GM13977 (cell line): ENCODE data around the gene TMEM214.

Experiments used
- DNase-seq: peaks from one replicate; pipeline ENCODE4 v3.0.0; 2012; ENCODE audit warnings: low spot score
- CTCF ChIP-seq: IDR thresholded peaks from 2 replicates; pipeline ENCODE4 v1.5.1; 2012; ENCODE audit warnings: mild to moderate bottlenecking, control low read depth; ENCODE audit not compliant: insufficient read depth; ENCODE audit errors: extremely low read depth, missing control alignments
- in situ Hi-C: fragments of 300-500 bp; cut with MboI; formaldehyde crosslinking; loops from one replicate; pipeline ENCODE4 v1.12.0; 2022; ENCODE audit warnings: low sequenced_read_pairs, low pct_unique_long_range_greater_than_20kb, mixed read lengths, inconsistent platforms; ENCODE audit not compliant: unreplicated experiment

Gene TMEM214

DNA sequence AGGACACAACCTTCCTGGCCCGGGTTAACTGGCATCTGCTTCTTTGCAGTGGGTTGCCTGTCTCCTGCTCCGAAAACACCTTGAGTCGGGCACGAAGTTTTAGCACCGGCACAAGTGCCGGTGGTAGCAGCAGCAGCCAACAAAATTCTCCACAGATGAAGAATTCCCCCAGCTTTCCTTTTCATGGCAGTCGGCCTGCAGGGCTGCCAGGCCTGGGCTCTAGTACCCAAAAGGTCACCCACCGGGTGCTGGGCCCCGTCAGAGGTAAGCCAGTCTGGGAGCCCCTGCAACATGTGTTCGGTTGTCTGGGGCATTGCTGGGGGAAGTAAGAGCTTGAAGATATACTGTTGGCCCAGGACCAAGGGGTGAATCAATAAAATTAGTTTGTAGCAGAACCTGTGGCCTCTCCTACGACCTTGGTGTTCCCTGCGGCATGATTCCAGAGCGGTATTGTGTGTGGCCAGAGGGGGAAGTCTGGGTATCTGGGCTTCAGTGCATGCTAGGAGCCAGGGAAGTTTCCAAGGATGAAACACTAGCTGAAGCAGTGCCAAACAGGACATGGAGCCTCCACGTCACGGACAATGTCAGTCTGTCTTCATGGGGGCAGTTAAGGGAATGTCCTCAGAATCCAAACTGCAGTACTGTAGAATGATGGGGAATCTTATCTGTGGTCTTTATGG lies 26.5 kb downstream of the TMEM214 start:
- DNase-seq, result no peak
- in situ Hi-C loops, result no loop called here
- no peak for TF ChIP-seq CTCF

DNA sequence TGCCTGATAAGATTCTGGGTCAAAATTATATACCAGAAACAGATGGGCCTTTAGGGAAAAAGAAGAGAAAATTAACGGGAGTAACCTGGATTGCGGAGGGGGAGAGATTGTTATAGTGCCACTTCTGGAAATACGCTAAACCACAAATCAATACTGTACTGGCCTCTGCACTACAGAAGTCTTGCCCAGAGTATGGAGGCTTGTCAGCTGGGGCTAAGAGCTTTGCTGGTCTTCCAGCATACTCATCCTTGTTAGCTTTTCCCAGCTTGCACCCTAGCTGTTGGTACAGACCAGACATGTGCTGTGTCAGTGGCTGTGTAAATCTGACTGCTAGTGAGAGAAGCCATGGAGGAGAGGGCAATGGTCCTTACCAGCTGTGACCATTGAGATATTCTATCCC lies 27.6 kb downstream of the TMEM214 start:
- in situ Hi-C loops, result no loop called here
- no peak for TF ChIP-seq CTCF

GRCh38 chr2:27065128-27065527 lies 32.4 kb downstream of the TMEM214 start:
- in situ Hi-C loops, result no loop called here
- no peak for TF ChIP-seq CTCF
- no peak for DNase-seq

More for the DNA sequence above, 27.6 kb downstream of the TMEM214 start:
- DNase-seq, result no peak

- TF ChIP-seq CTCF, result no peak
- DNase-seq, result no peak
- in situ Hi-C loops, result no loop called here
These were observed 34.6 kb downstream of the TMEM214 start for GRCh38 chr2:27067385-27067784.

DNA sequence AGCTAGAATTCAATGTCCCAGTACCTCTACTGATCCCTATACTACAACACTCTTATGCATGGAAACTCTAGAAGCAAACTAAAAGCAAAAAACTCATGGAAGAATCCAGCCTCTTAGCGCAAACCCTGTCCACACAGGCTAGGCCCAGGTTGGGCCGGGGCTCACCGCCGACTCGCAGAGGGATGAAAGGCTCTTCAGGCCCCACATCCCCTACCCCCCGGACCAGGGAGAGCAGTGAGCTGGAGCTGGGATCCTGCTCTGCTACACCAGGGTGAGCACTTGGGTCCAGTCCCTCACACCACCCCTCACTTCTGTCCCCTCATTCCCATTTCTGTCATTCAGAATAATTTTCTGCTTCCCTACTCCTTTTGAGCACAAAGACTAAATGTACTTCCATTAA lies 36.7 kb downstream of the TMEM214 start:
- TF ChIP-seq CTCF, result no peak
- DNase-seq, result no peak
- in situ Hi-C loops, result no loop called here

DNA sequence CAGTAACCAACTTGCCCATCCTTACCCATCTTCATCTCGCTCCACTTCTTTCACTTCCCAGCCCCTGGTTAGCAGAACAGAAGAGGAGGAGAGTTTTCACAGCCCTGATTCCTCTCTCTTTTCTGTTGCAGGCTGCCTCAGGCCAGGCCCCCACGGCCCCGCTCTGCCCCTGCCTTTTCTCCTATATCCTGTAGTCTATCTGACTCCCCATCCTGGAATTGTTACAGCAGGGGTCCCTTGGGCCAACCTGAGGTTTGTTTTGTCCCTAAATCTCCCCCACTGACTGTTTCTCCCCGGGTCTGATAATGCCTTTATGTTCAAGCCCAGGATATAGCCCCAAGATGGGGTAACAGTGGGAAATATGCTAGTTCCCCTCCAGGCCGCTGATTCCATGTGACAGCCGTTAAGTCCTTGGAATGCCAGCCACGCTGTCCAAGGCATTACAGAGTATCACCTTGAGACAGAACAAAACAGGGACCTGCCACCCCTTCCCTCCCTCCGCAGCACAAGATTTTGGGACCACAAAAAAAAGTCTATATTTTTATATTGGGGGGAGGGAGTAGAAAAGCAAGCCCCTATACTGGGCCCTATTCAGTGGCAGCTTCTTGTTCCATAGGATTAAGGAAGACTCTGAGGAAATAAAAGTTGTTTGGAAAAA lies 37.3 kb downstream of the TMEM214 start:
- no peak for DNase-seq
- in situ Hi-C loops, result no loop called here
- no peak for TF ChIP-seq CTCF
